NCI-H2081 treated with DMSO at 0.1 percent for 48 hours (cell line): ENCODE results near the gene PLB1.

ENCODE experiments used
- DNase-seq: peaks from one replicate; lab custom pipeline; 2025; lab: John Stamatoyannopoulos, UW

The PLB1 gene

GRCh38 chr2:28506112-28506910 lies 10.5 kb downstream of the PLB1 start:
- no peak for DNase-seq

GRCh38 chr2:28507796-28508764 lies 12.2 kb downstream of the PLB1 start:
- no peak for DNase-seq

- no peak for DNase-seq
These were observed 13.5 kb downstream of the PLB1 start for GRCh38 chr2:28509361-28509760.

GRCh38 chr2:28510184-28510583 lies 14.3 kb downstream of the PLB1 start:
- DNase-seq: no peak

GRCh38 chr2:28511871-28512606 lies 16.2 kb downstream of the PLB1 start:
- no peak for DNase-seq

- DNase-seq: no peak
These were observed 16.7 kb downstream of the PLB1 start for GRCh38 chr2:28512607-28512965.

GRCh38 chr2:28513097-28513496 lies 17.2 kb downstream of the PLB1 start:
- no peak for DNase-seq

- DNase-seq: no peak
These were observed 19.4 kb downstream of the PLB1 start for GRCh38 chr2:28515176-28515751.

- DNase-seq: no peak
These were observed 20.6 kb downstream of the PLB1 start for GRCh38 chr2:28516430-28516829.

GRCh38 chr2:28516950-28517349 lies 21.1 kb downstream of the PLB1 start:
- no peak for DNase-seq

- DNase-seq: no peak
These were observed 25.8 kb downstream of the PLB1 start for GRCh38 chr2:28521663-28522062.

GRCh38 chr2:28522481-28522880 lies 26.6 kb downstream of the PLB1 start:
- no peak for DNase-seq

GRCh38 chr2:28523902-28524301 lies 28.0 kb downstream of the PLB1 start:
- DNase-seq: no peak

- DNase-seq: no peak
These were observed 29.6 kb downstream of the PLB1 start for GRCh38 chr2:28525481-28525880.

GRCh38 chr2:28526527-28527132 lies 30.8 kb downstream of the PLB1 start:
- DNase-seq: no peak

GRCh38 chr2:28527196-28527595 lies 31.3 kb downstream of the PLB1 start:
- DNase-seq: no peak

- no peak for DNase-seq
These were observed 32.3 kb downstream of the PLB1 start for GRCh38 chr2:28528206-28528605.

GRCh38 chr2:28530782-28531181 lies 34.9 kb downstream of the PLB1 start:
- DNase-seq: no peak

GRCh38 chr2:28532399-28532798 lies 36.5 kb downstream of the PLB1 start:
- no peak for DNase-seq

GRCh38 chr2:28533044-28533680 lies 37.3 kb downstream of the PLB1 start:
- DNase-seq: no peak

GRCh38 chr2:28534817-28535216 lies 39.0 kb downstream of the PLB1 start:
- no peak for DNase-seq
